Renal cortical epithelial cell (primary cell): ENCODE measurements around the gene VILL. TPM values are rescaled to one million over a fixed set of nuclear protein-coding genes. Genes with fewer than 3 reads are reported as not detected.
"Not testable (repeated sequence)": the region's sequence is repeated elsewhere in the genome, so short reads cannot be mapped to it uniquely, and the experiment has no call there.

Experiments used
- DNase-seq: peaks from one replicate; pipeline ENCODE4 v3.0.0-alpha.2; 2011; ENCODE audit warnings: low read depth
- total RNA-seq: library from RNA; depleted of rRNA; stranded (reverse); fragments of >200 nt; gene quantifications from 2 replicates; pipeline ENCODE4 v1.2.3, GENCODE V29; 2014

VILL gene
- total RNA-seq, 1 donor from 2014 or later, result 4.5 TPM

GRCh38 chr3:38036286-38036685 is 45.7 kb downstream of the VILL start:
- no peak for DNase-seq

DNA sequence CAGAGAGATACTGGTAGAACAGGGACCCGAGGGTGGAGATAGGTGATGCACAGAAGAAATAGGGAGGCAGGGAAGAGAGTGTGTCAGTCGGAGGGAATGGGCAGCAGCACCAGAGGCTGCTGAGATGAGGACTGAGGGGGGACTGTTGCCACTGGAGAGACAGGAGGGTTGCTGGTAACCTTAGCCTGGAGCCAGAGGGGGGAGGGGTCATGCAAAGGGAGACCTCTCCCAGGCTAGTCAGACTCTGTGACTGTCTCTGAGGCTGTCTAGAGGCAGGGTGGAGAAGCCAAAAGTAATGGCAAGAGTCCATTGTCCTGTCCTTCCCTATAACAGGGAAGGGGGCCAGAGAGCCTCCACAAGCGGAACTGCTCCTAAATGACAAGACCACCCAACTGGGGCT is 46.3 kb downstream of the VILL start:
- no peak for DNase-seq

DNA sequence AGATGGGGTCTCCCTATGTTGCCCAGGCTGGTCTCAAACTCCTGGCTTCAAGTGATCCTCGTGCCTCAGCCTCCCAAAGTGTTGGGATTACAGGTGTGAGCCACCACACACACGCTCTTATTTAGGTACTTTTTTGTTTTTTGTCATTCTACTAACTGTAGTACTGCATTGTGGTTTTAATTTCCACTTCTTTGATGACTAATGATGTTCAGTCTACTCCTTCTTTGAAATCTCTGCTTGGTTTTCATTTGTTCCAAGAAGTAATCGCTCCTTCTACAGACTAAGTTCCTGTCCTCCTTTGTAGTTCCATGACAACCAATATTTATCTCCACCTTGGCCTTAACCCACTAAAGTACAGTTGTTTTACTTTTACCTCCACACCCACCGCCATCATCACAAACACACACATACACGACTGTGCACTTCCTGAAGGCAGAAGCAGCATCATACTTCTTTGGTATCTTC is 47.9 kb downstream of the VILL start:
- no peak for DNase-seq

DNA sequence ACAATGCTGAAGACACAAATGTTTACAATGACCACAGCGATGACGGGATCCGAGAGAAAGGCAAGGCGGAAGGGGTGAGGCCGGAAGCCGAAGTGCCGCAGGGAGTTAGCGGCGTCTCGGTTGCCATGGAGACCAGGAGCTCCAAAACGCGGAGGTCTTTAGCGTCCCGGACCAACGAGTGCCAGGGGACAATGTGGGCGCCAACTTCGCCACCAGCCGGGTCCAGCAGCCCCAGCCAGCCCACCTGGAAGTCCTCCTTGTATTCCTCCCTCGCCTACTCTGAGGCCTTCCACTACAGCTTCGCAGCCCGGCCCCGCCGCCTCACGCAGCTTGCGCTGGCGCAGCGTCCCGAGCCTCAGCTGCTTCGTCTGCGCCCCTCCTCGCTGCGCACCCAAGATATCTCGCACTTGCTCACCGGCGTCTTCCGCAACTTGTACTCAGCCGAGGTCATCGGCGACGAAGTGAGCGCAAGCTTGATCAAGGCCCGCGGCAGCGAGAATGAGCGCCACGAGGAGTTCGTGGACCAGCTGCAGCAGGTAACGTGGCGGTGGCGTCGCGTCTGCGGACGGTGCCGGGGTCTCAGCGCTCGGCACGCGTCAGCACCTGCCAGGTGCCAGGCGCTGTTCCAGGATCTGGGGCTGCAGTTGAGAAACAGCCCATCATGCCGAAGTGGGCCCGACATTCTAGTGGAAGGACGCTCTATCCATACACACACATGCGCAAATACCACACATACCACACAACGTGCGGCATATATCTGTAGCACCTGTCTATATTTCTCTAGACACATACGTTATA is 48.7 kb downstream of the VILL start, which contains the start of gene DLEC1:
DLEC1 (plus strand) TSS at position 108 of the 798 bp plus-strand sequence; CDS start at position 126, 18 bp downstream.
- peak; percentile 22 for DNase-seq

- peak; percentile 25 for DNase-seq
Observed at GRCh38 chr3:38039899-38040261, 49.3 kb downstream of the VILL start.

DNA sequence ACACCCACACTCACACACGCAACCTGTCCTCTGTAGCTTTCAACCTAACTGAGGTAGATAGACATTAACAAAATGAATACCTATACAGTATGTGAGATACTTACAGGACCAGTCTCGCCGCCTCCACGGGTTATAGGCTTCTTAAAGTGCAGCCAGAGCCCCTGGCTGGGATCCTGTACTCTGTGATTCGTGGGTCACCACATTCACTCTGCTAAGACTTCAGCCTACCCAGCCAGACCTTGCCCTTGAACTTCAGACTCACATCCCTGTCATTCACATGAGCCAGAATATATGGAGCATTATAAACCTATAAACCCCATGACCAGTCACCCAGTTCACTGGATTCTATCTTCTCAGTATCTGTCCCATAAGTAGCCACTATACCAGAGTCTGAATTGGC is 49.8 kb downstream of the VILL start:
- DNase-seq, result no peak

- no peak for DNase-seq
Observed at GRCh38 chr3:38043486-38043885, 52.9 kb downstream of the VILL start.

DNA sequence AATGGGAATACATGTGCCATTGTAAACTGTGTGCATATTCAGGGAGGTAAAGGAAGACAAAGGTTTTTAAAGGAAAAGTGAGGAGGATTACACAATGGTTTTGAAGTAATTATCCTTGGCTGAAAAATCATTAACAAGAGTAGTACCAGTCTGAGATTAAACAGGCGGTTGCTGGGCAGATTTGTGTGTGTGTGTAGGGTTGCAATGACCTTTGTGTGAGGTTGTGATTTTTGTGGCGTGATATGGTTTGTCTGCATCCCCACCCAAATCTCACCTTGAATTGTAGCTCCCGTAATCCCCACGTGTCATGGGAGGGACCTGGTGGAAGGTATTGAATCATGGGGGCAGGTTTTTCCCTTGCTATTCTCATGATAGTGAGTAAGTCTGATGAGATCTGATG is 55.4 kb downstream of the VILL start:
- DNase-seq, result no peak

- DNase-seq, result no peak
Observed at GRCh38 chr3:38046821-38047220, 56.2 kb downstream of the VILL start.

DNA sequence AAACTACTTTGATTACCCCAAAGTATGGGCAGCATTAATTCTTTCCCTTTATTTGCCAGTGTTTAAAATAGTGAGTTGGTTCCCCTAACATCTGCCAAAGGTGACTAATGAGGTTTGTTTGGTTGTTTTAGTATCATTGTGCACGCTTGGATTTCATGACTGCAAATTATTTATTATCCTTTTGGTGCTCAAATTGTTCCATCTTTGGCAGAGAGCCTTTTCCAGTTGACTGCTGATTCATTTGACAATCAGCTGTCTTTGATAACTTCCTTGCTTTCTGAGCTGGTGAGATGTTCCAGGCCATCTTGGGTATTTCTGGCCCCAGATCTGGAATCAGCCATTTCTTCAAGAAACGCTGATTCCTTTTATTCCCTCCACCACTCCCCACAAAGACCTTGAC is 57.3 kb downstream of the VILL start:
- no peak for DNase-seq

DNA sequence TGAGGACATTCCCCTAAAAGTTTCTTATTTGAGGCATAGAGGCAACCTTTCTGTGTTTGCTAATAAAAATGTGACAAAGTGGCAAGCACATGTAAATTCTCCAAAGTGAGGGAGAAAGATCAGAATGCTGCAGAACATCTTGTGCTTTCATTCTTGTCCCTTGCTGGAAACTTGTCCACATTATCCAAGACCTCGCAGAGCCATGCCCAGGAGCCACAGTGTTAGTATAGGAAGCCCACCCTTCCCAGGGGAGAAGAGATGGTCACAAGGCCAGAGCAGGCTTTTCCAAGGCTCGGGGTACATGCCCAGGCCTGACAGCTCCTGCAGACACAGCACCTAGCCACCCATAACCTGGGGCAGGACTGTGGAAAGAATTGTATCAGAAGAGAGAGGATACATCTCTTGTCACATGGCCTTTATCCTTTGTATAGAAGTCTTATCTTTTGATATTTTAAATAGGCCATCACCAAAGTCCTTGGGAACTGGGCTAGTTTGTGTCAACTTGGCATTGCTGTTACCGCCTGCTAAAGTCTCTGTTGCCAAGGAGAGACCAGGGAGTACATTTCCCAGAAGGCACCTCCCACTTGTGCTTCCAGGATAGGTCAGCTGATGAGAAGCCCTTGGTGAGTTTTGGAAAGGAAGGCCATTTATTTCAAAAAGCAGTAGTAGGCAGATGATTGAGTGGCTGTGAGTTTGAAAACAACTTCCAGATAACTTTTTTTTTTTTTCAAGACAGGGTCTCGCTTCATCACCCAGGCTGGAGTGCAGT is 59.0 kb downstream of the VILL start:
- DNase-seq, result peak; percentile 11

GRCh38 chr3:38051131-38051530 is 60.5 kb downstream of the VILL start:
- DNase-seq, result no peak

- not testable (repeated sequence) for DNase-seq
Observed at GRCh38 chr3:38053286-38053685, 62.7 kb downstream of the VILL start.

GRCh38 chr3:38053813-38054498 is 63.4 kb downstream of the VILL start:
- not testable (repeated sequence) for DNase-seq

DNA sequence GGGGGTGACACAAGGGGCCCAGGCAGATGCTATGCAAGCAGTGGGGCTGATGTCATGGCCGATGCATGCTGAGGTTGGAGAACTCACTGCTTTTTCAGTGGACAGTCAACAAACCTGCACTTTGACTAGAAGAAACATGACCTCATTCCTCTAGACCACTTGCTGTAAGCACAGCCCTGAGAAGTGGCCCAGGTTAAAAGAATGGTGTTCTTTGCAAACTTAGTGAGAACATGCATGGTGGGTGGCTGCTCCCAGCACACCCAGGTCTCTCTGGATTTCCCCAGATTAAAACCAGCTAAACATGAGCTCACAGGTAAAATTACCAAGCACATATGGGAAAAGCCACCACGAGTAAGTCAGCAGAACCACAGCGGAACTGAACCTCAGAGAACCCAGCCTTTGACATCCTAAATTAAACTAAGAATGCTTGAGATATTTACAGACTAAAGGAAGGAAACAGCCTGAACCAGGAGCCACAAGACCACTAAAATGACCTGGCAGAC is 64.0 kb downstream of the VILL start:
- no peak for DNase-seq

Other genes starting within 250 kb of the VILL start
- gene CTDSPL, start 128.9 kb upstream of the VILL start, total RNA-seq, result 29.2 and 43.4 TPM in 2 replicates
- gene PLCD1, start 38.9 kb downstream of the VILL start, total RNA-seq, result 20.5 and 28.1 TPM in 2 replicates
- gene DLEC1, start 48.4 kb downstream of the VILL start, total RNA-seq, result 0.20 TPM in 1 of 2 replicates, not detected in the other
- gene ACAA1, start 146.3 kb downstream of the VILL start, total RNA-seq, result 22.7 and 55.0 TPM in 2 replicates
- 22.7 and 28.7 TPM in 2 replicates for gene MYD88, start 147.9 kb downstream of the VILL start, total RNA-seq
- 66.0 and 73.8 TPM in 2 replicates for gene OXSR1, start 174.8 kb downstream of the VILL start, total RNA-seq